HPDE6-E6E7 (cell line): ENCODE measurements around the gene RCN2.

Experiments used
- DNase-seq: peaks from one replicate; pipeline ENCODE4 v3.0.0; 2011; ENCODE audit warnings: missing footprints; ENCODE audit errors: extremely low spot score

Gene RCN2

GRCh38 chr15:76994496-76994895 is 62.9 kb downstream of the RCN2 start:
- no peak for DNase-seq

- peak; percentile 38 for DNase-seq
Measured at GRCh38 chr15:76994971-76995945, 63.7 kb downstream of the RCN2 start, which contains the start of gene PSTPIP1. Gene PSTPIP1, plus strand, starts transcription at chr15:76995126. Its CDS starts 448 bp downstream, at chr15:76995574.

GRCh38 chr15:76996076-76996525 is 64.6 kb downstream of the RCN2 start:
- no peak for DNase-seq

DNA sequence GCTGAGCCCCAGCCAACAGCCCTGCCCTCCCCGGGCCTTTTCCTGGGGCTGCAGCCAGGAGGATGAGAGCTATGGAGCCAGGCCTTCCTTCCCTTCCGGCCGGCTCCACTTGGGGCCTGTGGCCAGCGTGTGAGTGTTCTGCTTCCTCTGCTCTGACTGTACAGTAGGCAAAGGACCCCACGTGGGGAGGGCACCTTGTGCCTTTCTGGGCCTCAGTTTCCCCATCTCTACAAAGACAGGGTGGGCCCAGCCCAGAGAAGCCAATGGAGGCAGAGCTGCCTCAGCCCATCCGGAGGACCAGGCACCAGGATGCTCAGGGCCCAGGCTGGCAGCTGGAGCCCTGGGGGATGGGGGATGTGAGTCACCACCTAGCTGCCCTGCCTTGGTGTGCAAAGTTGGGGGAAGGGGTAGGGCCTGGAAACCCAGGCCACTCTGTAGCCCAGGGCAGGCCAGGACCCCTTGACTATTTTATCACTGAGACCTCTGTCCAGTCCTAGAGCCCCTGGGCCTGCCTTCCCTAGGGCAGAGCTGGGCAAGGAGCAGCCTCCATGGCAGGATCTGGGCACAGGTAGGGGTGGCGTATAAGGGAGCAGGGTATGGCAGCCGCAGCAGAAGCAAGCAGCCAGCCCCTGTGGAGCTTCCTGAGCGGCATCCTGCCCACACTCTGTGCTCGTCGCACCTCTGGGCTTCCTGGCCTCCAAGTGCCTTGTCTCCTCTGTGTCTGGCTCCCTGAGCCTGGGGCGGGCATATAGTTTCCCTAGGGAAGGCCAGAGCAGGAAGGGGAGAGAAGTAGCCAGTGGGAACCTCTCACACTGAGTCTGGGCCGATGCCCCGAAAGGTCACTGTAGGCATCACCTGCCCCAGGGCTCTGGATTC is 65.2 kb downstream of the RCN2 start:
- DNase-seq, result no peak

DNA sequence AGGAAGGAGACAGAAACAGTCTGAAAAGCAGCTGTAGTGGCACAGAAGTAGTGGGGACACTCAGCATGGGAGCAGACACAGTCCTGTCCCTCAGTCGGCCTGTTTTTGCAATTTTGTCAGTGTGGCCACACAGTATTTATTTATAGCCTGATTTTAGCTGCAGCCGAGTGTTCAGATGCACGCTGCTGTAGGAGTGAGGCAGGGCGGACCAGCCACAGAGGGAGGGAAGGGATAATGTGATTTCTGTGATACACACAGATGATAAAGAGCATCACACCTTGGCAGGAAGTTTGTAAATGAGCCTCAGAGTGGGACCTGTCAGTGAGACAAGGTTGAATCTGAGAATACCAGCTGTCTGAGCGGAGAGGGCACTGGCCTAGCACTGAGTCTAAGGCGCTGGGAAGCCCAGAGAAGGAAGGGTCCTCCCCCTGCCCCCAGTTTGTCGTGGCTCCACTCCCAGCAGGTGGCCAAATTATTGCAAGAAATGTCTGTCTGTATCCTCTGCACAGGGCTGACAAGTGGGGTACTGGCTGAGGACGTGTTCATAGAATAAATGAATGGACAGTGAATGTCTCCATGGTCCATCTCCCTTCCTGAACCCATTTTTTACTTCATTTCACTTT is 67.2 kb downstream of the RCN2 start:
- no peak for DNase-seq

- DNase-seq, result no peak
Measured at GRCh38 chr15:76999996-77000395, 68.4 kb downstream of the RCN2 start.

- no peak for DNase-seq
Measured at GRCh38 chr15:77001351-77001750, 69.8 kb downstream of the RCN2 start.

DNA sequence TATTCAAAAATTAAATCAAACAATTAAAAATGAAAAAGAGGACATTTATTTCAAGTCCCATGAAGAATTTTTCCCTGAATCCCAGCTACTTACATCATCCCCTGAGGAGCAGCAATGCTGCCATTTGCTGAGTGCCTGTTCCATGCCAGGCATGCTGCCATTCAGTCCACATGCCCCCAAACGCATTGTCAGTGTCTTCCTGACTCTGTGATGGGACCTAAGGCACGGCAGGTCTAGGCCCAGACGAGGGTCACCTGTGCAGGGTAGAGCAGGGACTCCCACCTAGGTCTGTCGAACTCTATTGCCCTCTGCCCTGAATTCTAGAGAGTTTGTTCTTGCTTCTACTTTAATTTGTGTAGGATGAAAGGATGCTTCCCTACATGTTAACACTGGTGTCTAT is 70.4 kb downstream of the RCN2 start:
- DNase-seq, result no peak

GRCh38 chr15:77002436-77002835 is 70.9 kb downstream of the RCN2 start:
- no peak for DNase-seq

GRCh38 chr15:77002954-77003912 is 71.7 kb downstream of the RCN2 start:
- DNase-seq, result no peak
